Measurements from ENCODE around the gene CCL13. TPM values are rescaled to one million over a fixed set of nuclear protein-coding genes. Genes with fewer than 3 reads are reported as not detected.

The CCL13 gene
- total RNA-seq, 1 donor: not detected

DNA sequence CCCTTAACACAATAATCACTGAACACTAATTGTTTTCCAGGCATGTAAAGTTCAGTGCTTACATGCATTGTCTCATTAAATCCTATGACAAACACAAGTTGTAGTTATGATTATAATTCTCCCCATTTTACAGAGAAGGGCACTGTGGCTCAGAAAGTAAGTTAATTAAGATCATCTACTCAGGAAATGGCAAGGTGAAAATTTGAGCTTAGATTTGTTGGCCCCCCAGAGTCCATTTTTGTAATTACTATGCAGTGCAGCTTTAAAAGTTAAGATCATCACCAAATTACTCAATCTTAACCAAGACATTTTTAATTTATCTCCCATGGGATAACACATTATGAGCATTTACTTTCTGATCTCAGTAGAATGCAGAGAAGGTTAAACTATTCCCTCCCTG is 41.0 kb downstream of the CCL13 start:
- H3K4me3 ChIP-seq (ENCODE audit: low read depth, low read length): no peak overlapping the region
- TF ChIP-seq, protein P1, sequence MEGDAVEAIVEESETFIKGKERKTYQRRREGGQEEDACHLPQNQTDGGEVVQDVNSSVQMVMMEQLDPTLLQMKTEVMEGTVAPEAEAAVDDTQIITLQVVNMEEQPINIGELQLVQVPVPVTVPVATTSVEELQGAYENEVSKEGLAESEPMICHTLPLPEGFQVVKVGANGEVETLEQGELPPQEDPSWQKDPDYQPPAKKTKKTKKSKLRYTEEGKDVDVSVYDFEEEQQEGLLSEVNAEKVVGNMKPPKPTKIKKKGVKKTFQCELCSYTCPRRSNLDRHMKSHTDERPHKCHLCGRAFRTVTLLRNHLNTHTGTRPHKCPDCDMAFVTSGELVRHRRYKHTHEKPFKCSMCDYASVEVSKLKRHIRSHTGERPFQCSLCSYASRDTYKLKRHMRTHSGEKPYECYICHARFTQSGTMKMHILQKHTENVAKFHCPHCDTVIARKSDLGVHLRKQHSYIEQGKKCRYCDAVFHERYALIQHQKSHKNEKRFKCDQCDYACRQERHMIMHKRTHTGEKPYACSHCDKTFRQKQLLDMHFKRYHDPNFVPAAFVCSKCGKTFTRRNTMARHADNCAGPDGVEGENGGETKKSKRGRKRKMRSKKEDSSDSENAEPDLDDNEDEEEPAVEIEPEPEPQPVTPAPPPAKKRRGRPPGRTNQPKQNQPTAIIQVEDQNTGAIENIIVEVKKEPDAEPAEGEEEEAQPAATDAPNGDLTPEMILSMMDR (IDR thresholded peaks at IDR 0.05; ENCODE audit: insufficient read depth, low read length): no peak
- no peak for DNase-seq (ENCODE audit: low read depth)

GRCh38 chr17:34398990-34399389 is 42.7 kb downstream of the CCL13 start:
- TF ChIP-seq, protein P1 (IDR thresholded peaks at IDR 0.05; ENCODE audit: insufficient read depth, low read length): no peak
- DNase-seq (ENCODE audit: low read depth): no peak
- no peak overlapping the region for H3K4me3 ChIP-seq (ENCODE audit: low read depth, low read length)

- TF ChIP-seq, protein P1 (IDR thresholded peaks at IDR 0.05; ENCODE audit: insufficient read depth, low read length): no peak
- no peak overlapping the region for H3K4me3 ChIP-seq (ENCODE audit: low read depth, low read length)
- no peak for DNase-seq (ENCODE audit: low read depth)
Measured at GRCh38 chr17:34399725-34400124, 43.4 kb downstream of the CCL13 start.

GRCh38 chr17:34400301-34400931 is 44.1 kb downstream of the CCL13 start:
- TF ChIP-seq, protein P1 (IDR thresholded peaks at IDR 0.05; ENCODE audit: insufficient read depth, low read length): no peak
- no peak overlapping the region for H3K4me3 ChIP-seq (ENCODE audit: low read depth, low read length)
- no peak for DNase-seq (ENCODE audit: low read depth)

- no peak overlapping the region for H3K4me3 ChIP-seq (ENCODE audit: low read depth, low read length)
- DNase-seq (ENCODE audit: low read depth): no peak
- TF ChIP-seq, protein P1 (IDR thresholded peaks at IDR 0.05; ENCODE audit: insufficient read depth, low read length): no peak
Measured at GRCh38 chr17:34401165-34401564, 44.9 kb downstream of the CCL13 start.

DNA sequence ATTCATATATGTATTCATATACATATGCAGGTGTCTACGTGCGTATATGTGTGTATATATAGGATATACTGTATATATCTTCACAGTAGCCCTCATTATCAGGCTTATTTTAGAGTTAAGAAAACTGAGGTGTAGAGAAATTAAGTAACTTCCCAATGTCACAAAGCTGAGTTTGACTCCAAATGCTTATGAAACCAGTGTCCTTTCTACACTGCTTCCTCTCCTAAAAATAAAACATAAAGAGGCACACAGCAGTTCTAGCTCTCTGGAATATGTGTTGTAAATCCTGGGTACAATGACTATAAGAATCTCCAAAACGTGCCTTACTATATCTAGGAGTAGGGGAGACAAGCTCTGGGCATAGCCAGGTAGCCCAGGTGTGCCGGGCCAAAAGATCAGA is 46.7 kb downstream of the CCL13 start:
- TF ChIP-seq, protein P1 (IDR thresholded peaks at IDR 0.05; ENCODE audit: insufficient read depth, low read length): no peak
- DNase-seq (ENCODE audit: low read depth): no peak
- H3K4me3 ChIP-seq (ENCODE audit: low read depth, low read length): no peak overlapping the region

GRCh38 chr17:34406226-34406625 is 49.9 kb downstream of the CCL13 start:
- TF ChIP-seq, protein P1 (IDR thresholded peaks at IDR 0.05; ENCODE audit: insufficient read depth, low read length): no peak
- H3K4me3 ChIP-seq (ENCODE audit: low read depth, low read length): no peak overlapping the region
- no peak for DNase-seq (ENCODE audit: low read depth)
